T-helper 2 cell (primary cell): ENCODE results near the gene KANSL1L.
"Not testable (repeated sequence)": the region's sequence is repeated elsewhere in the genome, so short reads cannot be mapped to it uniquely, and the experiment has no call there.

Experiments used
- DNase-seq, 5 experiments: peaks; one replicate each; pipeline versions ENCODE4 v3.0.0 to v3.0.0-alpha.2; 2012 to 2022
- total RNA-seq, 2 donors: gene quantifications; one replicate each; lab custom pipeline; 2026; lab: John Stamatoyannopoulos, UW

Gene KANSL1L, protein sequence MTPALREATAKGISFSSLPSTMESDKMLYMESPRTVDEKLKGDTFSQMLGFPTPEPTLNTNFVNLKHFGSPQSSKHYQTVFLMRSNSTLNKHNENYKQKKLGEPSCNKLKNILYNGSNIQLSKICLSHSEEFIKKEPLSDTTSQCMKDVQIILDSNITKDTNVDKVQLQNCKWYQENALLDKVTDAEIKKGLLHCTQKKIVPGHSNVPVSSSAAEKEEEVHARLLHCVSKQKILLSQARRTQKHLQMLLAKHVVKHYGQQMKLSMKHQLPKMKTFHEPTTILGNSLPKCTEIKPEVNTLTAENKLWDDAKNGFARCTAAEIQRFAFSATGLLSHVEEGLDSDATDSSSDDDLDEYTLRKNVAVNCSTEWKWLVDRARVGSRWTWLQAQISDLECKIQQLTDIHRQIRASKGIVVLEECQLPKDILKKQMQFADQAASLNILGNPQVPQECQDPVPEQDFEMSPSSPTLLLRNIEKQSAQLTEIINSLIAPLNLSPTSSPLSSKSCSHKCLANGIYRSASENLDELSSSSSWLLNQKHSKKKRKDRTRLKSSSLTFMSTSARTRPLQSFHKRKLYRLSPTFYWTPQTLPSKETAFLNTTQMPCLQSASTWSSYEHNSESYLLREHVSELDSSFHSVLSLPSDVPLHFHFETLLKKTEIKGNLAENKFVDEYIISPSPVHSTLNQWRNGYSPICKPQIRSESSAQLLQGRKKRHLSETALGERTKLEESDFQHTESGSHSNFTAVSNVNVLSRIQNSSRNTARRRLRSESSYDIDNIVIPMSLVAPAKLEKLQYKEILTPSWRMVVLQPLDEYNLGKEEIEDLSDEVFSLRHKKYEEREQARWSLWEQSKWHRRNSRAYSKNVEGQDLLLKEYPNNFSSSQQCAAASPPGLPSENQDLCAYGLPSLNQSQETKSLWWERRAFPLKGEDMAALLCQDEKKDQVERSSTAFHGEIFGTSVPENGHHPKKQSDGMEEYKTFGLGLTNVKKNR
- total RNA-seq = 3.4 to 10.6 reads per million in 2 donors

DNA sequence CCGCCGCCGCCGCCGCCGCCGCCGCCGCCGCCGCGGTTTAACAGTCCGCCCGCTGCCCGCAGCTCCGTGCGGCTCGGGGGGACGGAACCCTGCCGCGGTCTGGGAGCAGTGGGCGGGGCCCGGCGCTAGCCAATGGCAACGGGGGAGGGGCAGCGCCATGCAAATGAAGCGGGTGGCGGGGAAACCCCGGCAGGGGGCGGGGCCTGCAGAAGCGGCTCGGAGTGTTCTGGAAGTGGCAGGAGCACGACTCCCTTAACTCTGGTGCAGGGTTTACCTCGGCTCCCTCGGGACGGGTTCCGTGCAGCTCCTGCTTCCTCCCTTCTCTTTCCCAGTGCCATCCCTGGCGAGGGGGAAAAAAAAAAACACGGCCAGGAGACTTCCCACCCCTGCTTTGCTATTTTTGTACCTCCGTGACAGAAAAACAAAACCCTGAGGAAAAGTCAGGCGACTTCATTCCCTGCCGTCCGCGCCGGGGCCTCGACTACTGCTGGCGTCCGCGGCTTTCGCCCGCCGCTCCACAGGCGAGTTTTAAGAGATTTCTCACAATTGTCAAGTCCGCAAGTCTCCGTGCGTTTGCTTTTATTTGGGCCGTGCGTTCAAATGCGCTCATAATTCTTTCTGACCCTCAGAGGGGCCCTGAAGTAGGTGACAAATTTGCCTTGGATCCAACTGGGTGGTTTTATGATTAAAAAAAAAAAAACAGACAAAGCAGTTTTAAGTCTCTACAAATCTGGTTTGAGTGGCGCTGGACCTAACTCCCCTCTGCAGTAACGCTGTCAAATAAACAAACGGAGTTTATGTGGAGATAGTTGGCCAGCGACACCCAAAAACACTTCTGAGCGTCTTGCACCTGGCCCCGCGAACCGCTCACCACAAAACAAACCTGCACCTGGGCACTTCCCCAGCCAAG, at the start of gene KANSL1L:
Gene KANSL1L, minus strand, starts transcription at position 101 of the 910 bp plus-strand sequence. CDS start 16,827 bp downstream, outside the sequence.
- peak; percentile 93 to 96 (median 94) for DNase-seq

DNA sequence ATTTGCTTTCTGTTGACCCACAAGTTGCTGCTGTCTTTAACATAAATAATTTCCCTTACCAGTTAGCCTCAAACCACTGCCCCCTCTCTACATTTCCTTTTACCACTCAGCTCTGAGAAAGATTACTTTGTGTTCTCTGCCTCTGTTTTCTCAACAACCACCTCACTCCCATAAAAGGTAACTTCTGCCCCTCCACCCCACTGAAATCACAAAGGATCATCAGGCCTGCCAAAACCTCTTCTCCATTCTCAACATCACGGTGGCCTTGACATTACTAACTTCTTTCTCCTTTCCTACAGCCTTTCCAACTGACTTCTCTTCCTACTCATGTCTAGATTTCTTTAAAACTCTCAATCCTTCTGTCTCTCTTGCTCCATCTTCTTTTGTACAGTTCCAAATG, 43.9 kb upstream of the KANSL1L start:
- no peak for DNase-seq

- no peak for DNase-seq
These were observed 39.0 kb upstream of the KANSL1L start for GRCh38 chr2:210210185-210210584.

- DNase-seq = no peak
These were observed 36.7 kb upstream of the KANSL1L start for GRCh38 chr2:210207929-210208328.

DNA sequence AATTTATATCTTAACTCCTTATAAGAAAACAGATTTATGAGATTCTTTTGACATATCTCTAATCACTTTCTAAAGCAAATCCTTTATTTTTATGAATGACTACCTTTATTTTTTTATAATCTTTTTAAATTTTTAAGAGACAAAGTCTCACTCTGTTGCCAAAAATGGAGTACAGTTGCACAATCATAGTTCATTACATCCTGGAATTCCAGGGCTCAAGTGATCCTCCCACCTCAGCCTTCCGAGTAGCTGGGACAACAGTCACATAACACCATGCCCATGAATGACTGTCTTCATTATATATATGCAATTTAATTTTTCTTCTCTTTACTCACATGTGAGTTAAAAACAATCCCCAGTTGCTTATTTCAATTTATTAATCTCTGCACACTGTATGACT, 32.3 kb upstream of the KANSL1L start:
- DNase-seq = no peak

DNA sequence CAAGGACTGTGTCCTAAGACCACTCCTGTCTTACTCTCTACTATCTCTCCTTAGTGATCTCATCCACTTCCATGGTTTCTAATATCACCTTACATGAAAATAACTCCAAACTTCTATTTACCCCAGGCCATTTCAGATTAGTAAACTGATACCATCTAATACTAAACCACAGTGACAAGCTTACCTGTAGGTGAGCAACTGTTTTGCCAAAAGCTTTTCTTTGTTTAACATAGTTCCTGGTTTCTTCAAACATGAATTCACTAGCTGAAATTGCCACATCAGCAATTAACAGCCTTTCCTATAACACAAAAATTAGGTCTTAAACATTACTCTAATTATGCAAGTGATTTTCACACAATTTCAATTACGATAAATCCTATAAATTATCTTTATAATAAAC, 31.9 kb upstream of the KANSL1L start:
- DNase-seq = no peak

GRCh38 chr2:210199854-210200253, 28.6 kb upstream of the KANSL1L start:
- DNase-seq = no peak

GRCh38 chr2:210199186-210199765, 28.1 kb upstream of the KANSL1L start:
- peak in 1 of 5 experiments; percentile 32 for DNase-seq

GRCh38 chr2:210198326-210198725, 27.1 kb upstream of the KANSL1L start:
- DNase-seq = no peak

DNA sequence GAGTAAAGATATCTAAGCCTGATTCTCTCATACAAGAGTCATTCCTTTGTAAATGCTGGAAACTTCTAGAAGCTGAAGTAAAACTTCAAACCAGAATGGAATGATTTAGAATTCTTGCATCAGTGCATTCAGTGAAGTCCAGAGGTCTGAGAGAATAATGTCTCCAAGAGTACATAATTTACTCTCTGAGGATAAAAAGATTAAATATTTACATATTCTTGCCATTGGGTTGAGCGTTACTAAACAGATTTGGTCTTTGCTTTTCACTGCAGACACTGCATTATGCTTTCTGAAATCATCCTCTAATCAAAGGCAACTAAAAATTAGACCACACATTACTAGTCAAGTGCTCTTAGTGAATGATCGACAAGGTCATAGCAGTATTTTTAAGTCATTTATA, 26.5 kb upstream of the KANSL1L start:
- DNase-seq = no peak

GRCh38 chr2:210195101-210195852, 24.1 kb upstream of the KANSL1L start:
- peak in 2 of 5 experiments; percentile 15 to 47 for DNase-seq

DNA sequence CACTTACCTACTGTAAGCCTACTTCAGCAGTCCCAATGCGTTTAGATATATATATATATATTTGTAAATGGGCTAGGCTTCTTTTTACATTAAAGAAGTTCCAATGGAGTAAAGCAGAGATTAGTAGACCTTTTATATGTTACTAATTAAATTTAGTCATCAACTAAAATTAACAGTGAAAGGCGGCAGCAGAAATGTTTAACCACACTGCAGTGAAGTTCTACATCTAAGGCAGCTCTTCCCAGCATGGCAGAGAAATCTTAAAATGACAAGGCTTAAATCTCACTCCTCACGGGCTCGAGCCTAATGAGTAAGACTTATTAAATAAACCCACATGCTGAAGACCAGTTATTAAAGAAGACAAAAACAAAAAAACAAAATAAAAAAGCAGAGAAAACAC, 19.1 kb upstream of the KANSL1L start:
- DNase-seq = no peak

DNA sequence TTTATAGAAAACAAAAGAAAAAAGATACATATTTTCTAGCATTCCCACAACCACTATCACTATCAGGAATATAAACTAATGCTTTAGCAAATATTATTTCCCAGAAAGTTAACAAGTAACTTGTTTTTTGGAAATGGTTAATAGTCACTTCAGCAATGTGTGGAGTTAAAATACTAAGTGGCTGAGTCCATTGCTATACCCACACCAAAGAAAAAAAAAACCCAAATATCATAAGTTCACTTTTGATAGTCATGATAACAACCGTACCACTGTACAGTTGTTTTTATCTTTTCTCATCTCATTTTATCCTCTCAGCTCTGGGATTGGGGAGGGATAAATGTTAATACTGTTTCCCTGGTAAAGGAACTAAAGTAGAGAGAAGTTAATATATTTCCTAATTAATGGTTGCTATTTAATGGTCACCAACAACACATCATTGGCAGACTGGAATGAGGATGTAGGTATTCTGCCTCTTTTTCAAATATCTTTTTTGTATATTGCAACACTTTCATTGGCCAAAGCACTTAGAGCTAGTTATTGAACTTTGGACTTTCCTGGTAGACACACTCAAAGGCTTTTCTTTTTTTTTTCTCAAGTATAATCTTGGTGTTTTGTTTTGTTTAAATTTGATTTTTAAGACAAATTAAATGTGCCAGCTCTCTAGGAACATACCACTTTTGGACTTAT, 18.4 kb upstream of the KANSL1L start:
- no peak for DNase-seq

DNA sequence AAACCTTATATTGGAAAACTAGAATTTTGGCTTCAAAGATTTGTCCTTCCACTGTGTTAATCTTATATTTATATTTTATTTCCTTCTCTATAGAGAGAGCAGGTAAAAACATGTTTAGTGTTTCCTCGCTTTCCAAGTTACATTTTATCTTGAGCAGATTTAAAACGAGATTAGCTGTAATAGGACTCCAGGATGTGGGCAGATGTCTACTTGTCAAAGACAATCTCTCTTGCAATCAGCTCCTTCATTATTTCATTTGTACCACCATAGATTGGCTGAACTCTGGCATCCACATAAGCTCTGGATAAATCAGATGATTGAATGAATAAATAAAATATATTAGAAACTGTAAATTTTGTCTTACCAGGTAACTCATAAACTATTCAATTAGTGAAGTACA, 17.5 kb upstream of the KANSL1L start:
- DNase-seq = peak in 1 of 5 experiments; percentile 48

DNA sequence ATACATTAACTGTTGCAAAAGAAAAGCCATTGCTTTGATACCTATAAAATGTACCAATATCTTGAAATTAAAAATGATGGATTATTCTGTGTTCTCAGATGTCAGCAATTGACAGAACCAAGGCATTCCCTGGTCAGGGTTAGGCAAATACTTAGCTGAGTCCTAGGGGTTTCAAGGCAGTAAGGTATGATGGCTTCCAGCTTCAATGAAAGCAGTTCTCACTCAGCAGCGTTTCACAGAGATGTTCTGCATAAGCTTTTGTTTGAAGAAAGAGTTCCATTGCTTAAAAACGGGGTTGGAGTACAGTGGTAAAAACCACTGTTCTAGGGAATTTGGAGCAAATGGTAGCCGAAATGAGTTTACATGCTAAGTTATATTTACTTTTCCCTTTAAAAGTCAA, 17.0 kb upstream of the KANSL1L start:
- DNase-seq = no peak

DNA sequence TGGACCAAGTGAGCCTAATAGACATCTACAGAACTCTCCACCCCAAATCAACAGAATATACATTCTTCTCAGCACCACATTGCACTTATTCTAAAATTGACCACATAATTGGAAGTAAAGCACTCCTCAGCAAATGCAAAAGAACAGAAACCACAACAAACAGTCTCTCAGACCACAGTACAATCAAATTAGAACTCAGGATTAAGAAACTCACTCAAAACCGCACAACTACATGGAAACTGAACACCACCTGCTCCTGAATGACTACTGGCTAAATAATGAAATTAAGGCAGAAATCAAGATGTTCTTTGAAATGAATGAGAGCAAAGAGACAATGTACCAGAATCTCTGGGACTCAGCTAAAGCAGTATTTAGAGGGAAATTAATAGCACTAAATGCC, 12.7 kb upstream of the KANSL1L start:
- peak in 1 of 5 experiments; percentile 59 for DNase-seq

- peak in 1 of 5 experiments; percentile 69 for DNase-seq
These were observed 10.4 kb upstream of the KANSL1L start for GRCh38 chr2:210181606-210182088.

DNA sequence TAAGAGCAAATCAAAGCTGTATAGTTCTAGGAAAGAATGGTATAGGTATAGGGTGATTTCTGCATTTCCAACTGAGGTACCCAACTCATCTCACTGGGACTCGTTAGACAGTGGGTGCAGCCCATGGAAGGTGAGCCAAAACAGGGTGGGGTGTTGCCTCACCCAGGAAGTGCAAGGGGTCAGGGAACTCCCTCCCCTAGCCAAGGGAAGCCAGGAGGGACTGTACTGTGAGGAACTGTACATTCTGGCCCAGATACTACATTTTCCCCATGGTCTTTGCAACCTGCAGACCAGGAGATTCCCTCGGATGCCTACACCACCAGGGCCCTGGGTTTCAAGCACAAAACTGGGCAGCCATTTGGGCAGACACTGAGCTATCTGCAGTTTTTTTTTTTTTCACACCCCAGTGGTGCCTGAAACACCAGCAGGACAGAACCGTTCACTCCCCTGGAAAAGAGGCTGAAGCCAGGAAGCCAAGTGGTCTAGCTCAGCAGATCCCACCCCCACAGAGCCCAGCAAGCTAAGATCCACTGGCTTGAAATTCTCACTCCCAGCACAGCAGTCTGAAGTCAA, 9.9 kb upstream of the KANSL1L start:
- not testable (repeated sequence) for DNase-seq

DNA sequence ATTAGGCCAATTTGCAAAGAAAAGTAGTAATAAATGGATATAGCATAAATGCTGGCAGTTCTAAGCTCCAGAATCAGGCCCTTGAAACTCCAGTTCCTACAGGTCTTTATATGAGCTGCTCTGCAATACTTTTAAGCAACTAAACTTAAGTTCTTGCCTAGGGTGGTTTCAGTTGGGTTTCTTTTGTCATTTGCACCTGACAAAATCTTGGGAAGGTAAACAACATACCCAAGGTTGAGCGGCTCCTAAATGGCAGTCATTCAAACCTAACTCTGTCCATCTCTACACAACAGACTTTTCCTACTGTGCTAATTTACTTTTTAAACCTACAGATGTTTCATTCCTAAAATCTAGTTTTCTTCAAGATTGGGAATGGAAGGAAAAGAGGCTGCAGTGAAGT, 9.3 kb upstream of the KANSL1L start:
- no peak for DNase-seq
